GM06990 (cell line): ENCODE results near the gene RCOR1.

Experiments
- DNase-seq: peaks from one replicate; pipeline ENCODE4 v3.0.0-alpha.2; 2011; ENCODE audit not compliant: insufficient read length; ENCODE audit errors: extremely low read depth
- H3K27me3 ChIP-seq: replicated peaks from 2 replicates; pipeline ENCODE4 v1.6.0; 2011; ENCODE audit warnings: low read length; ENCODE audit not compliant: control insufficient read depth, insufficient read depth
- H3K36me3 ChIP-seq: 2 replicates; pipeline ENCODE4 v1.5.1; 2011; ENCODE audit warnings: low read length; ENCODE audit not compliant: control insufficient read depth, insufficient read depth
- H3K4me3 ChIP-seq: replicated peaks from 2 replicates; pipeline ENCODE4 v1.5.1; 2011; ENCODE audit warnings: low read depth, mild to moderate bottlenecking, control low read depth, low read length
- TF ChIP-seq, protein P1 (sequence below): IDR thresholded peaks from 2 replicates; pipeline ENCODE4 v1.5.1; 2011; ENCODE audit warnings: low read length, control low read depth, mild to moderate bottlenecking, inconsistent platforms; ENCODE audit not compliant: insufficient read depth, poor library complexity, severe bottlenecking

The RCOR1 gene

GRCh38 chr14:102667703-102668102 lies 75.3 kb downstream of the RCOR1 start:
- DNase-seq = no peak
- Histone ChIP-seq H3K27me3 (no peaks in the 10 kb centered on the region), H3K4me3 (no peak overlapping the region), H3K36me3 (no peaks in the 10 kb centered on the region)
- TF ChIP-seq, protein P1, sequence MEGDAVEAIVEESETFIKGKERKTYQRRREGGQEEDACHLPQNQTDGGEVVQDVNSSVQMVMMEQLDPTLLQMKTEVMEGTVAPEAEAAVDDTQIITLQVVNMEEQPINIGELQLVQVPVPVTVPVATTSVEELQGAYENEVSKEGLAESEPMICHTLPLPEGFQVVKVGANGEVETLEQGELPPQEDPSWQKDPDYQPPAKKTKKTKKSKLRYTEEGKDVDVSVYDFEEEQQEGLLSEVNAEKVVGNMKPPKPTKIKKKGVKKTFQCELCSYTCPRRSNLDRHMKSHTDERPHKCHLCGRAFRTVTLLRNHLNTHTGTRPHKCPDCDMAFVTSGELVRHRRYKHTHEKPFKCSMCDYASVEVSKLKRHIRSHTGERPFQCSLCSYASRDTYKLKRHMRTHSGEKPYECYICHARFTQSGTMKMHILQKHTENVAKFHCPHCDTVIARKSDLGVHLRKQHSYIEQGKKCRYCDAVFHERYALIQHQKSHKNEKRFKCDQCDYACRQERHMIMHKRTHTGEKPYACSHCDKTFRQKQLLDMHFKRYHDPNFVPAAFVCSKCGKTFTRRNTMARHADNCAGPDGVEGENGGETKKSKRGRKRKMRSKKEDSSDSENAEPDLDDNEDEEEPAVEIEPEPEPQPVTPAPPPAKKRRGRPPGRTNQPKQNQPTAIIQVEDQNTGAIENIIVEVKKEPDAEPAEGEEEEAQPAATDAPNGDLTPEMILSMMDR = no peak

GRCh38 chr14:102668291-102668873 lies 75.9 kb downstream of the RCOR1 start:
- Histone ChIP-seq H3K27me3 (no peaks in the 10 kb centered on the region), H3K4me3 (no peak overlapping the region), H3K36me3 (no peaks in the 10 kb centered on the region)
- DNase-seq = no peak
- TF ChIP-seq, protein P1 = no peak

DNA sequence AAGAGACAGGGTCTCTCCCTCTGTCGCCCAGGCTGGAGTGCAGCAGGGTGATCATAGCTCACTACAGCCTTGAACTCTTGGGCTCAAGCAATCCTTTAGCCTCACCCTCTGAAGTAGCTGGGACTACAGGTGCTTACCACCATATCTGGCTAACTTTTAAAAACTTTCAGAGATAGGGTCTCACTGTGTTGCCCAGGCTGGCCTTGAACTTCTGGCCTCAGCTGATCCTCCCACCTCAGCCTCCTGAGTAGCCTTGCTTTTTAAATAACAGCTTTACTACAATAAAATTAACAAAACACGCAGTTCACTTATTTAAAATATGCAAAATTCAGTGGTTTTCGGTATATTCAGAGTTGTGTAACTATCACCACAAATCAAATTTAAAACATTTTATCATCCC lies 79.0 kb downstream of the RCOR1 start:
- Histone ChIP-seq H3K4me3 (no peak overlapping the region), H3K36me3 (no peaks in the 10 kb centered on the region), H3K27me3 (no peaks in the 10 kb centered on the region)
- no peak for DNase-seq
- TF ChIP-seq, protein P1 = no peak

DNA sequence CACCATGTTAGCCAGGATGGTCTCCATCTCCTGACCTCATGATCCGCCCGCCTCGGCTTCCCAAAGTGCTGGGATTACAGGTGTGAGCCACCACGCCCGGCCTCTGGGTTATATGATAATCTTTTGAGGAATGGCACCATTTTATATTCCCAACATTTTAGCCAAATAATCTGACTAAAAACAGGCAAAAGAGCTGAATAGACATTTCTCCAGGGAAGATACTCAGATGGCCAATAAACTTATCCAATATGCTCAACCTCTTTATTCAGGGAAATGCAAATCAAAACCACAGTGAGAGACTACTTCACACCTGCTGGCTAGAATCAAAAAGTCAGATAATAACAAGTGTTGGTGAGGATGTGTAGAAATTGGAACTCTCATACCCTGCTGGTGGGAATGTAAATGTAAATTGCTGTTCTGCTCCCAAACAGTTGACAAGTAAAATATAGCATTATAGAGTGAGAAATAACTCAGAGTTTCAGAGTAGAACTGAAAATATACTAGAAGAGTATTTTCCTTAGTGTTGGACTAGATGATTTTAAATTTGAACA lies 80.0 kb downstream of the RCOR1 start:
- H3K27me3 ChIP-seq = no peaks in the 10 kb centered on the region
- H3K4me3 ChIP-seq = no peak overlapping the region
- DNase-seq = no peak
- no peaks in the 10 kb centered on the region for H3K36me3 ChIP-seq
- TF ChIP-seq, protein P1 = no peak

- H3K4me3 ChIP-seq = no peak overlapping the region
- no peak for DNase-seq
Observed at GRCh38 chr14:102675396-102675795, 82.9 kb downstream of the RCOR1 start.

More at GRCh38 chr14:102675396-102675795, 82.9 kb downstream of the RCOR1 start:
- Histone ChIP-seq H3K36me3 (no peaks in the 10 kb centered on the region), H3K27me3 (no peaks in the 10 kb centered on the region)
- TF ChIP-seq, protein P1 = no peak
